ENCODE data around the gene DVL3.

The DVL3 gene

DNA sequence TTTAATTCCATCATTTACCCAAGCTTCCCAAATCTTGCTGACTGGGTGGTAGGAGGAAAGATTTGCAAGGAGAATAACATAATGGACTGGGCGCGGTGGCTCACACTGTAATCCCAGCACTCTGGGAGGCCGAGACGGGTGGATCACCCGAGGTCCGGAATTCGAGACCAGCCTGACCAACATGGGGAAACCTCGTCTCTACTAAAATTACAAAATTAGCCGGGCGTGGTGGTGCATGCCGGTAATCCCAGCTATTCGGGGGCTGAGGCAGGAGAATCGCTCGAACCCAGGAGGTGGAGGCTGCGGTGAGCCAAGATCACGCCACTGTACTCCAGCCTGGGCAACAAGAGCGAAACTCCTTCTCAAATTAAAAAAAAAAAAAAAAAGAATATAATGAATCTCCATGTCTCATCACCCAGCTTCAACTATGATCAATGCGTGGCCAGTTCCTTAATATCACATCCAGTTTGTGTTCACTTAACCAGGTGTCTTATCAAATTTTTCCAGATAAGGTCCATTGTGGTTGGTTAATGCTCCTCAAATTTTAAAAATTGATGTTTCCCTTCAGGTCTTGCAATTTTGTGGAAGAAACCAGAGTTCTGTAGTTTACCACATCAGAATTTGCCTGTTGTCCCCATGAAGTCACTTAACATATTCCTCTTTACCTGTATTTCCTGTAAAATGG lies 29.5 kb downstream of the DVL3 start:
- peaks cover 42% of the 10 kb centered on the region for H3K79me2 ChIP-seq (ENCODE audit: control insufficient read depth, low read length)
- no peaks in the 10 kb centered on the region for H3K9me2 ChIP-seq (replicated peaks; ENCODE audit: control insufficient read depth, low read length)
- H3K4me1 ChIP-seq (ENCODE audit: control insufficient read depth, low read length) = peaks cover 21% of the 10 kb centered on the region
- H3K36me3 ChIP-seq (ENCODE audit: control insufficient read depth, low read length) = peaks cover 84% of the 10 kb centered on the region
- H3K27me3 ChIP-seq (ENCODE audit: control insufficient read depth, low read length) = no peaks in the 10 kb centered on the region
- no peak overlapping the region for H3K27ac ChIP-seq (ENCODE audit: low read depth, low read length)
- H3K4me3 ChIP-seq (ENCODE audit: low read length) = peak overlapping the region; percentile 86
- H3F3A ChIP-seq (ENCODE audit: control insufficient read depth, insufficient read depth) = peaks cover 3% of the 10 kb centered on the region; the same call in 1 of the 2 replicates
- peaks cover 9% of the 10 kb centered on the region; the same call in 1 of the 2 replicates for H4K20me1 ChIP-seq (ENCODE audit: control insufficient read depth, insufficient read depth, low read depth, low read length)
- H3K9me3 ChIP-seq (ENCODE audit: control insufficient read depth, insufficient read depth, low read length) = no peaks in the 10 kb centered on the region
- TF ChIP-seq EZH2phosphoT487 (IDR thresholded peaks at IDR 0.05; ENCODE audit: borderline replicate concordance, low read length) = no peak
- TF ChIP-seq, protein P1, sequence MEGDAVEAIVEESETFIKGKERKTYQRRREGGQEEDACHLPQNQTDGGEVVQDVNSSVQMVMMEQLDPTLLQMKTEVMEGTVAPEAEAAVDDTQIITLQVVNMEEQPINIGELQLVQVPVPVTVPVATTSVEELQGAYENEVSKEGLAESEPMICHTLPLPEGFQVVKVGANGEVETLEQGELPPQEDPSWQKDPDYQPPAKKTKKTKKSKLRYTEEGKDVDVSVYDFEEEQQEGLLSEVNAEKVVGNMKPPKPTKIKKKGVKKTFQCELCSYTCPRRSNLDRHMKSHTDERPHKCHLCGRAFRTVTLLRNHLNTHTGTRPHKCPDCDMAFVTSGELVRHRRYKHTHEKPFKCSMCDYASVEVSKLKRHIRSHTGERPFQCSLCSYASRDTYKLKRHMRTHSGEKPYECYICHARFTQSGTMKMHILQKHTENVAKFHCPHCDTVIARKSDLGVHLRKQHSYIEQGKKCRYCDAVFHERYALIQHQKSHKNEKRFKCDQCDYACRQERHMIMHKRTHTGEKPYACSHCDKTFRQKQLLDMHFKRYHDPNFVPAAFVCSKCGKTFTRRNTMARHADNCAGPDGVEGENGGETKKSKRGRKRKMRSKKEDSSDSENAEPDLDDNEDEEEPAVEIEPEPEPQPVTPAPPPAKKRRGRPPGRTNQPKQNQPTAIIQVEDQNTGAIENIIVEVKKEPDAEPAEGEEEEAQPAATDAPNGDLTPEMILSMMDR (IDR thresholded peaks at IDR 0.05; ENCODE audit: low read depth, low read length, poor library complexity, severe bottlenecking) = no peak
- peak overlapping the region; percentile 87 for H3K4me2 ChIP-seq (ENCODE audit: low read length)

DNA sequence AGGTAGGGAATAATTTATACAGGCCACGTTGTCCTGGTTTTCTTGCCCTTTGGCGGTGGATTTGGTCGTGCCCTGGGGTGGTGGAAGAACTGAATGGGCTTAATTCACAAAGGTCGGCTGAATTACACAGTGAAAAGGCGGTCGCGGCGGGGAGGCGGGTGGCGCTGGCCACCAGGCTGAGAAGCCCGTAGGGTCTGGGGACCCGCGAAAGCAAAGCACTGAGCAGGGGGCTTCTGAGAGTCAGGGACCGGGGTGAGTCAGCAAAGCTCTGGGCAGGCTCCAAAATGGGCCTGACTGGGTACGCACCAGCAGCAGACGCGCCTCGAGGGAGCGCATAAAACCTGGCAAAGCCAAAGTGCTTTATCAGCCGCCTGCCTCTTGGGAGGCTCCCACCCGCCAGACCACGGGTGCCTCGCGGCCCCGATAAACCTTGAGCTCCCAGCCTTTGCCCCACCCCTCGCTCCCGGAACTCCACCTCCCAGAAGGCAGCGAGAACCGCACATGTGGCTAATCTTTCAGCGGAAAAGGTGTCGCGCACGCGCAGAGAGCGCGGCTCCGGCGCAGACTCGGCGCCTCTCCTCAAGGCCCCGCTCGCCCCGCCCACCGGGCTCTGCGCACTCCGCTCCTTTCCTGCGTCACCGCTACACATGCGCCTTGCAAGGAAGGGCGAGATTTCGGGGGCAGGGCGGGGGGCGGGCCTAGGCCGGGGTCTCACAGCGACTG lies 30.4 kb downstream of the DVL3 start:
- Histone ChIP-seq H3K27ac (ENCODE audit: low read depth, low read length) (peak overlapping the region; percentile 33; the same call in 1 of the 2 replicates), H3K27me3 (ENCODE audit: control insufficient read depth, low read length) (no peaks in the 10 kb centered on the region), H3F3A (ENCODE audit: control insufficient read depth, insufficient read depth) (peaks cover 3% of the 10 kb centered on the region; the same call in 1 of the 2 replicates), H3K4me1 (ENCODE audit: control insufficient read depth, low read length) (peaks cover 21% of the 10 kb centered on the region), H3K79me2 (ENCODE audit: control insufficient read depth, low read length) (peaks cover 43% of the 10 kb centered on the region), H3K4me2 (ENCODE audit: low read length) (peak overlapping the region; percentile 92), H3K4me3 (ENCODE audit: low read length) (peak overlapping the region; percentile 86), H3K9me3 (ENCODE audit: control insufficient read depth, insufficient read depth, low read length) (no peaks in the 10 kb centered on the region), H3K9me2 (replicated peaks; ENCODE audit: control insufficient read depth, low read length) (no peaks in the 10 kb centered on the region), H3K36me3 (ENCODE audit: control insufficient read depth, low read length) (peaks cover 84% of the 10 kb centered on the region), H4K20me1 (ENCODE audit: control insufficient read depth, insufficient read depth, low read depth, low read length) (peaks cover 9% of the 10 kb centered on the region; the same call in 1 of the 2 replicates)
- TF ChIP-seq, protein P1 (IDR thresholded peaks at IDR 0.05; ENCODE audit: low read depth, low read length, poor library complexity, severe bottlenecking) = no peak
- no peak for TF ChIP-seq EZH2phosphoT487 (IDR thresholded peaks at IDR 0.05; ENCODE audit: borderline replicate concordance, low read length)

DNA sequence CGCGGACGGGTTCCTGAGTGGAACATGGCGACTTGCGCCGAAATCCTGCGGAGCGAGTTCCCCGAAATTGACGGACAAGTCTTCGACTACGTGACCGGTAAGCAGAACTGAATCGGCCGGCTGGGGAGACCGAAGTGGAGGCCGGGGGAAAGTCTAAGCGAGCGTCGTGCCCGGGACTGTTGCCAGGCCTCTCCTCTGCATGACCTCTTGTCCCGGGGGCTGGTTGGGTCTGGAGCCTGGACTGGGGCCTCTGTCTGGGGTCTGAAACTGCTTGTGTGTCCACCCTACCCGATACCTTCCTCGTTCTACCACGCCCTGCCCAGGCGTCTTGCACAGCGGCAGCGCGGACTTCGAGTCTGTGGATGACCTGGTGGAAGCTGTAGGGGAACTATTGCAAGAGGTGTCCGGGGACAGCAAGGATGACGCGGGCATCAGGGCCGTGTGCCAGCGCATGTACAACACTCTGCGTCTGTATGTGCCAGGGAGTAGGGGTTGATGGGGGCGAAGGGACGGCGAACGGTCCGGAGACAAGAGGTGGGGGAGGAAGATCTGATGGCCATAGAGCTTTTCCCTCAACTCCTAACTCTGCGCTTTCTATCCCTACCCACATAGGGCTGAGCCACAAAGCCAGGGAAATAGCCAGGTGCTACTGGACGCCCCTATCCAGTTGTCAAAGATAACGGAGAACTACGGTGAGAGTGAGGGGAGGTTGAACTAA lies 31.2 kb downstream of the DVL3 start, which contains the start of gene ABCF3:
Gene ABCF3 (plus strand): TSS at position 16 of the 718 bp plus-strand sequence. CDS start 9 bp downstream, at position 25.
- Histone ChIP-seq H3K27ac (ENCODE audit: low read depth, low read length) (peak within 1 kb of the TSS; percentile 33; the same call in 1 of the 2 replicates), H3K4me1 (ENCODE audit: control insufficient read depth, low read length) (peaks cover 21% of the 10 kb centered on the region), H3K9me3 (ENCODE audit: control insufficient read depth, insufficient read depth, low read length) (no peaks in the 10 kb centered on the region), H3K79me2 (ENCODE audit: control insufficient read depth, low read length) (peaks cover 43% of the 10 kb centered on the region), H4K20me1 (ENCODE audit: control insufficient read depth, insufficient read depth, low read depth, low read length) (peaks cover 9% of the 10 kb centered on the region; the same call in 1 of the 2 replicates), H3F3A (ENCODE audit: control insufficient read depth, insufficient read depth) (peaks cover 3% of the 10 kb centered on the region; the same call in 1 of the 2 replicates), H3K36me3 (ENCODE audit: control insufficient read depth, low read length) (peaks cover 84% of the 10 kb centered on the region), H3K4me2 (ENCODE audit: low read length) (peak within 1 kb of the TSS; percentile 92), H3K9me2 (replicated peaks; ENCODE audit: control insufficient read depth, low read length) (no peaks in the 10 kb centered on the region), H3K4me3 (ENCODE audit: low read length) (peak within 1 kb of the TSS; percentile 86), H3K27me3 (ENCODE audit: control insufficient read depth, low read length) (no peaks in the 10 kb centered on the region)
- TF ChIP-seq, protein P1 (IDR thresholded peaks at IDR 0.05; ENCODE audit: low read depth, low read length, poor library complexity, severe bottlenecking) = no peak
- no peak for TF ChIP-seq EZH2phosphoT487 (IDR thresholded peaks at IDR 0.05; ENCODE audit: borderline replicate concordance, low read length)
